GM11168 (cell line): Measurements from ENCODE around the gene GPC5.

ENCODE experiments used
- in situ Hi-C: fragments of 300-500 bp; cut with MboI; formaldehyde crosslinking; loops from one replicate; pipeline ENCODE4 v1.12.0; 2022; ENCODE audit warnings: low sequenced_read_pairs; ENCODE audit not compliant: unreplicated experiment

The GPC5 gene

GRCh38 chr13:92355213-92355612, 956.8 kb downstream of the GPC5 start:
- in situ Hi-C loops: no loop called here

DNA sequence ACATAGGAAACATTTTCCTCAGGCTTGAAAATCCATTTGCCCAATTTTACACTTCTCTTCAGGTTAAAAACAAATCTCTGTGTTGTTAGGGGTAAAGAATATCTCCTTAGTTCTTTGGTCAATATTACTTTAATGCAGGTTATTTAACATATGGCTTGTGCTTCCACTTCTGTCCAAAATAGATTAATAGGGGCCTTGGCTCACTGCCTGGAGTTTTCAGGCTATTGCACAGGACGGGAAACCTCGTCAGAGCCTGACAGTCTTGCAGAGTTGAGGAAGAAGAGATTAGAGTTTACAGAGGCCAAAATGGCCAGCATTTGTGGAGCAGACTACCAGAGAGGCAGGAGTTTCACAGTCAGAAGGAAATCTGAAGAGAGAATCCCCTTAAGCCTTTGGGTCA, 964.3 kb downstream of the GPC5 start:
- in situ Hi-C loops: no loop called here

- in situ Hi-C loops: no loop called here
These were observed 967.5 kb downstream of the GPC5 start for GRCh38 chr13:92365904-92366303.

DNA sequence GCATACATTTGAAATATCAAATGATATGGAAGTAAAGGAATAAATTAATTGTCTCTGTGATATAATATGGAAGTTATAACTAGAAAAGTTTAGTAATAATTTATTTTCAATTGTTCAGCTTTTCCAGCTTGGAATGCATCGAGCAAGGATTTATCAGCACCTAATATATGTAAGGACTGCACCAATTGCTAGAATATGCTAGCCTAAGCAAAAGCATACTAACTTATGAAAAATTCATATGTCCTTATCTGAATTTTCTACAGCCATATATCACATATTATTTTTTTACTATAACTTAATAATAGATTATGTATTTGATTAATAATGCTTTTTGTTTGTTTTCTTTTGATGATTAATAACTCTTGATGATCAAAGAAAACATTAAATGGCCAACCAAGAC, 979.0 kb downstream of the GPC5 start:
- in situ Hi-C loops: no loop called here

GRCh38 chr13:92379371-92379770, 981.0 kb downstream of the GPC5 start:
- in situ Hi-C loops: no loop called here

DNA sequence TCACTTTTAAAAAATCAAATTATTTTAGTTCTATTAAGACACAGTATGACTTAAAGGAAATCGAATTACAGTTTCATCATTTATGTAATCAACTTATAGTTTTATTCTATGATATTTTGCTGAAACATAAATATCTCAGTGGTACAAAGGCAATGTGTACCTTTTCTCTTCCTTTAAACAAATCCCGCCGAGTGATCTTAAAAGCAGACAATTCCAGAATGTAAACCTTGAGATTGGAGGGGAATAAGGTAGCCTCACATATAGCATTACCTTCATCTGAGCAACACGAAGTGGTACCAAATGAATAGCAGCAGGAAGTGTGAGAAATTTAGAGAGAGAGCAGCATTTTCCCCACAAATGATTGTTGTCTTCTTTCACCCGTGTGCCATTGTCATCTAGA, 986.0 kb downstream of the GPC5 start:
- in situ Hi-C loops: no loop called here

DNA sequence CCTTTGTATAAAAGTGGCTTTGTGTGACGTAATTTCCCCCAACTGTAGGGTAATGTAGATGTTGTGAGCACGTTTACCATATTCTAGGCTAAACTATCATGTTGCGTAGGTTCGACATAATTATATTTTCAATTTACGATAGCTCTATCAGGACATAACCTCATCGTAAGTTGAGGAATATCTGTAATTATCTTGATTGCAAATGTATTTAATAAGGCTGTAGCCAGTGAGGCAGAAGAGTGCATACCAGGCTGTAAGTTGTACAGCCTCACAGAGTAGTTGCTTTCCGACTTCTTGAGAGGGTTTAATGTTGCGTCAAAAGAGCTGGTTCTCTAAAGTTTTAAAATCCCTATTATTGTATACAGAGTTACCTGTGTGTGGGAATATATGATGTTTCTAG, 988.8 kb downstream of the GPC5 start:
- in situ Hi-C loops: no loop called here

DNA sequence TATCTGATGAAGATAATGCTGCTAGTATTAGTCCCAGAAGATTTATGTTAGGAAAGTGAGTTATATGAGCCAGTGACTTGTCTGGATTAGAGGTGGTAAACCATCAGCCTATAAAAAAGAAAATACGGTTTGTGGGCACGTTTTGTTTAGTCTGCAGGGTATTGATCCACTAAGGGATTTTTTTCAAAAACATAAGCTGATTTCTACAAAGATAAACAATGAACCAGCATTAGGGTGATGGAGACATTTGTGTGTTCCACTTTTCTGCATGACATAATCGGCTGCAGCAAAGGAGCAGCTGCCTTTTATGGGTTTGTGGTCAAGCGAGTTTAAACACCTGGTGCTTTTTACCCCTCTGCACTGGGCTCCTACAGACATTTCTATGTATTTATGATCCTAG, 991.8 kb downstream of the GPC5 start:
- in situ Hi-C loops: no loop called here

- in situ Hi-C loops: no loop called here
These were observed 1005.2 kb downstream of the GPC5 start for GRCh38 chr13:92403606-92404005.

- in situ Hi-C loops: no loop called here
These were observed 1009.4 kb downstream of the GPC5 start for GRCh38 chr13:92407858-92408257.

- in situ Hi-C loops: no loop called here
These were observed 1014.1 kb downstream of the GPC5 start for GRCh38 chr13:92412481-92412880.

GRCh38 chr13:92412996-92413395, 1014.6 kb downstream of the GPC5 start:
- in situ Hi-C loops: no loop called here

DNA sequence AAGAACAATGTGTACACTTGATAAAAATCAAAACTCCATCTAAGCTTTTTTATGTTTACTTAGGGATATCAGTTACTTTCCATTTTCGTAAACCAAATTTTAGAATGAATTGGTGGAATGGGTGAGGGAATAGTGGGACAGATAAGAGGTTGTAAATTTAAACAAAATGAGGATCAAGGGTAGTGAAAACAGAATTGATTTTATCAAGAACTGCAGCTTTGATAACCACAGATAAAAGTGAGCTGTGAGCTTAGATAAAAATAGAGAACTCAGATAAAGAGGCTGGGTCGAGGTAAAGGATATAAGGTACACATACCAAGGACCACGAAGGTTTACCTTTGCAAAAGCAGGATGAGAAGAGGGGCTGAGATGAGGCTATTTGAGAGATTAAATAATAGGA, 1015.0 kb downstream of the GPC5 start:
- in situ Hi-C loops: no loop called here

GRCh38 chr13:92414851-92415250, 1016.4 kb downstream of the GPC5 start:
- in situ Hi-C loops: no loop called here

DNA sequence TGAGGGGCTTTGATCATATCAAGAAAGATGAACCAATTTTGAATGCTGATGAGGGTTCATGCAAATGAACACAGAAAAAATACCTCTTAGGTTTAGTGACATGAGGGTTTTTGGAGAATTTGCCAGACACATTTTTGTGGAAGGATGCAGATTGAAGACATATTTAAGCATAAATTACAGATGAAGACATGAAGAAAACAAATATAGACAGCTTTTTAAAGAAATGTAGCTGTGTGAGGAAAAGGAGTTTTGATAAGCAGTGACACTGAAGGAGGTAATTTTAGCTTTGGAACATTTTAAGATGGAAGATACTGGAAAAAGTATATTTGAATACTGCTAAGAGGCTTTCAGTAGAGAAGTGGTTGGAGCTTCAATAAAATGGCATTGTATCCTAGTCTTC, 1017.4 kb downstream of the GPC5 start:
- in situ Hi-C loops: no loop called here

DNA sequence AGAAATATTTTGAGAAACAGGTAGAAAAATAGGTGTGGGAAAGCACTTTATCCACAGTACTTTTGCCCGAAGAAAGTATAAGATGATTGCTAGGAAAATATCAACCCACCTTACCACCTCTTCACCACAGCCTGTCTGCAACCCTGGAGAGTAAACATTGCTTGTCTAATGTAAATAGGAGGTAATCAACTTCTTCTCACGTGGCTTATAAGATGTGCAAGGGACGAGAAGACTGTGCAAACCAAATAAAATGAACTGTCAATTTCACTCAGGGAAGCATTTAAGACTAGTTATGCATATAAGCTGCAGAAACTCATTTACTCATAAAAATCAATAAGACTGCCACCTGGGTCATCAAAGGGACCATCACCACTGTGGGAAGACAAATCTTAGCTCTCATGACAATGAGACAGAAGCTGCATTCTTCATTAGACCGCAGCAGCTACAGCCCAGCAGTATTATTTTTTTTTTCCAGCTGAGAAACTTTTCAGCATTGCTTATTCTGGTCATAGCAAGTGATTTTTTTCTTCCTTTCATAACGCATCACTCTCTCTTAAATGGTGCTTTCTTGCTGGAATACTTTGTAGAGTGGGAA, 1020.5 kb downstream of the GPC5 start:
- in situ Hi-C loops: no loop called here

DNA sequence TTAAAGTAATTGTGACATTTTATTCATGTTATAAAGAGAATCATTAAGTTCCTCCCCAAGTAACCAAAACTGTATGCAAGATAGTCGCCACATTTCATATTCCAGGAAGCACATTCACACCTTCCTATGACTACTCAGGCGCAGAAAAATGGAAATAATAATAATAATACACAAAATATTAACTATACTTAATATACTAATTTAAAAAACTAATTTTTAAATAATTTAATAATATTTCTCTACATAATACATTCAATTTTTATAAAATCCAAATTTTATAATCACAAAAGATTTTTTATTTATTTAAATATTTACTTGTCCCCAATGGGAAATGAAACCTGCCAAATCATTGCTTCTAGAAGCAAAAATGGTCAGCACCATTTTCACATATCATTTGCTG, 1030.8 kb downstream of the GPC5 start:
- in situ Hi-C loops: no loop called here

DNA sequence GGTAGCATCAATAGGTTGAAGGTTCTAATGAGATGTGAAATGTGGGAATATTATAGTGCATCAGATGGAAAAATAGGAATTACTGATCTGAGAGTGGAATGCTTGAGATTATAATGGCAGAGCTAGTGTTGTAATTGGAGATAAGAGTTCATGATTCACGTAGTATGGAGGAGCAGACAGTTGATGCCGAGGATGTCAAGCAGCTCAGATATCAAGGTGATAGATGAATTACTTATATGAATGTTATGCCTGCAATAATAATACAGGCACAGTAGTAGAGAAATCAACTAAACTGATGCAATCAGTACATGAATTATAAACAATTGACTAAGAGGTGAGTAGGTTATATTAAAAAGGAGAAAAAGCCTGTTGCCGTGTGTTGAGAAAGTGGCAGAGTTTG, 1035.0 kb downstream of the GPC5 start:
- in situ Hi-C loops: no loop called here

GRCh38 chr13:92433963-92434362, 1035.5 kb downstream of the GPC5 start:
- in situ Hi-C loops: no loop called here

- in situ Hi-C loops: no loop called here
These were observed 1038.5 kb downstream of the GPC5 start for GRCh38 chr13:92436924-92437323.

DNA sequence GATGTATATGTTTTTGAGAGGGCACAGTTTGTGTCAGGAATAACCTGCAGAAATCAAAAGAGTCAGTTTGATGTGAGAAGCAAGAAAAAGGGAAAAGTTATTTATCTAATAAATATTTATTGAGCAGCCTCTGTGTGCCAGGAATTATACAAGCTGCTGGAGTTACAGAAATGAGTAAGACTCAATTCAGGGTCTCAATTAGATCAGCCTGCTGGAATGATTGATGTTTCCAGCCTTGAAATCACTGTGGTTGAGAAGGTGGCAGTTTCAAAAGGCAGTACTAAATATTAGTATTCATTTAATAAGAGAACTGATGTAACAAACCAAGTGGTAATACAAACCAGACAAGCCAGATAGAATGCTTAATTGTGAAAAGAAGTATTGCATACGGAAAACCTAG, 1045.8 kb downstream of the GPC5 start:
- in situ Hi-C loops: no loop called here

DNA sequence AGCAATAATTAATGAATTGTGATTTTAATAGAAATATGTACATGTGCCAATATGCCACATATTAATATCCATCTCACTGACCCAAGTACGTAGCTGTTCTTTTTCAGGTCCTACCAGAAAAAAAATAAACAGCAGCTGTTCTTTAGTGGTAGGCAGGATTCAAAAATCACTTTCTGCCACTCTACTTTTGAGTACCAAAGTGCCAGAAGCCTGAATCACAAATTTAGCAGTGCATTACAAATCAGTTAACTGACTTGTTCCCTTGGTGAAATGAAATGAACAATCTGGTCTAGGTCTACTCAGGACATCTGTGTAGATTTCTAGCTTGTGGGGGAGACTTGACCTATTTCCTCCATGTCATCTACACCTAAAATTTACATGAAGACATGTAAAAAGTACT, 1052.6 kb downstream of the GPC5 start:
- in situ Hi-C loops: no loop called here

DNA sequence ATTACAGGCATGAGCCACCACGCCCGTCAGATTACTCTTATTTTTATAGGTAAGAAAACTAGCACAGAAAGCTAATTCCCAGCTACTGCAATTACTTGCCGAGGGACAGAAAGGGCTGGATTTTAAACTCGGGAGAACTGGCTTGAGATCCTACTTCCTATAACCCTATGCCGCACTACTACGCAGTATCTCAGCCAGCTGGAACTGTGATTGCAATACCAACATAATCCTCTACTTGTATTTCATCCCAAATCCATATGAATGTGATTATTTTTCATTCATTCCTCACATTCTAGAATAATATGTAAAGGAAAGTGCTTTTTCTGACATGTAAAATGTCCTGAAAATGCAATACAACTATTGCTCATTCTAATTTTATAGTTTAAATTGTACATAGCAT, 1054.4 kb downstream of the GPC5 start:
- in situ Hi-C loops: no loop called here
